Peyer's patch (tissue), 4 donors: ENCODE results near the gene TRHDE. TPM values are rescaled to one million over a fixed set of nuclear protein-coding genes. Genes with fewer than 3 reads are reported as not detected.

Experiments
- DNase-seq, 3 donors: peaks; one replicate each; pipeline ENCODE4 v3.0.0-alpha.2; 2017 to 2019
- H3K27ac ChIP-seq, 4 donors: fragments of 200-600 bp; sonication (generic); one replicate each; pipeline ENCODE4 v1.5.1; 2016 to 2019
- H3K27me3 ChIP-seq, 2 donors: fragments of 200-600 bp; sonication (generic); one replicate each; pipeline ENCODE4 v1.5.1; 2019
- H3K36me3 ChIP-seq, 3 donors: fragments of 200-600 bp; sonication (generic); one replicate each; pipeline ENCODE4 v1.5.1; 2016 to 2019
- H3K4me1 ChIP-seq, 4 donors: fragments of 200-600 bp; sonication (generic); one replicate each; pipeline ENCODE4 v1.5.1; 2016 to 2019
- H3K4me3 ChIP-seq, 4 donors: fragments of 200-600 bp; sonication (generic); 1 replicate in 3 of 4; 2 replicates in 1 of 4; pipeline ENCODE4 v1.5.1; 2016 to 2019; ENCODE audit warnings: mild to moderate bottlenecking in 1 of 4
- H3K9me3 ChIP-seq, 4 donors: fragments of 200-600 bp; sonication (generic); one replicate each; pipeline ENCODE4 v1.5.1; 2016 to 2019; ENCODE audit warnings: mild to moderate bottlenecking in 1 of 4
- POLR2A ChIP-seq, 2 donors: fragments of 450-650 bp; IDR thresholded peaks; one replicate each; pipeline ENCODE4 v1.5.1; 2017; ENCODE audit warnings: antibody characterized with exemption in 2 of 2, mild to moderate bottlenecking in 2 of 2, moderate library complexity in 2 of 2
- total RNA-seq, 4 donors: library from RNA; depleted of rRNA; stranded (reverse); fragments of >200 nt; gene quantifications; one replicate each; pipeline ENCODE4 v1.1.0, GENCODE V29; 2016
- TF ChIP-seq, protein P1 (sequence below), 6 experiments: fragments of 450-650 bp in 4 of 6; fragments of 200-600 bp in 2 of 6; sonication (generic) in 1 of 6; IDR thresholded peaks; one replicate each; pipeline ENCODE4 v1.5.1; 2017 to 2019; ENCODE audit warnings: antibody characterized with exemption in 6 of 6, mild to moderate bottlenecking in 3 of 6, moderate library complexity in 1 of 6

TRHDE gene
- total RNA-seq, 4 donors from 2014 or later = 3.3 to 23.8 (median 15.2) TPM

DNA sequence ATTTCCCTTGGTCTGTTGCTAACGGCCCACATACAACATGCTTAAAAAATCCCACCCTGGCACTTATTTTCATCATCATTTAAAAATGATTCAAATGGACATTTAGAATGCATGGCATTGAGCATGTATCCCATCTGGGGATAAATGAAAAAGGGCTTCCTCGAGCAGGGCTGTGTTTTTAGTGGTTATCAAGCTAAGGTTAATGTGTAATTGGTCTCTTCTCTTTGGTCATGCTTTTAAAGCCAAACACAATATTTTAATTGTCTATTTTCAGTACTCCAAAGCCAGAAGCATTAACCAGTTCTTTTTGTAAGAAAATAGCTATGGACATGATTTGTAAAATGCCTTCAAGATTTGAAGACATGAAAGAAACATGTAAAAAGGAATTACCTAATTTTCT is 1.9 kb upstream of the TRHDE start:
- H3K27me3 ChIP-seq = peaks cover 0 to 24% of the 10 kb centered on the region in 2 donors
- no peaks in the 10 kb centered on the region for H3K9me3 ChIP-seq
- no peak overlapping the region for H3K27ac ChIP-seq
- no peak for DNase-seq
- H3K36me3 ChIP-seq = no peaks in the 10 kb centered on the region
- peaks cover 0 to 21% (median 0%) of the 10 kb centered on the region in 4 donors for H3K4me1 ChIP-seq
- H3K4me3 ChIP-seq = no peak overlapping the region
- TF ChIP-seq, protein P1, sequence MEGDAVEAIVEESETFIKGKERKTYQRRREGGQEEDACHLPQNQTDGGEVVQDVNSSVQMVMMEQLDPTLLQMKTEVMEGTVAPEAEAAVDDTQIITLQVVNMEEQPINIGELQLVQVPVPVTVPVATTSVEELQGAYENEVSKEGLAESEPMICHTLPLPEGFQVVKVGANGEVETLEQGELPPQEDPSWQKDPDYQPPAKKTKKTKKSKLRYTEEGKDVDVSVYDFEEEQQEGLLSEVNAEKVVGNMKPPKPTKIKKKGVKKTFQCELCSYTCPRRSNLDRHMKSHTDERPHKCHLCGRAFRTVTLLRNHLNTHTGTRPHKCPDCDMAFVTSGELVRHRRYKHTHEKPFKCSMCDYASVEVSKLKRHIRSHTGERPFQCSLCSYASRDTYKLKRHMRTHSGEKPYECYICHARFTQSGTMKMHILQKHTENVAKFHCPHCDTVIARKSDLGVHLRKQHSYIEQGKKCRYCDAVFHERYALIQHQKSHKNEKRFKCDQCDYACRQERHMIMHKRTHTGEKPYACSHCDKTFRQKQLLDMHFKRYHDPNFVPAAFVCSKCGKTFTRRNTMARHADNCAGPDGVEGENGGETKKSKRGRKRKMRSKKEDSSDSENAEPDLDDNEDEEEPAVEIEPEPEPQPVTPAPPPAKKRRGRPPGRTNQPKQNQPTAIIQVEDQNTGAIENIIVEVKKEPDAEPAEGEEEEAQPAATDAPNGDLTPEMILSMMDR (IDR thresholded peaks at IDR 0.05) = no peak
- TF ChIP-seq POLR2A (IDR thresholded peaks at IDR 0.05) = no peak

DNA sequence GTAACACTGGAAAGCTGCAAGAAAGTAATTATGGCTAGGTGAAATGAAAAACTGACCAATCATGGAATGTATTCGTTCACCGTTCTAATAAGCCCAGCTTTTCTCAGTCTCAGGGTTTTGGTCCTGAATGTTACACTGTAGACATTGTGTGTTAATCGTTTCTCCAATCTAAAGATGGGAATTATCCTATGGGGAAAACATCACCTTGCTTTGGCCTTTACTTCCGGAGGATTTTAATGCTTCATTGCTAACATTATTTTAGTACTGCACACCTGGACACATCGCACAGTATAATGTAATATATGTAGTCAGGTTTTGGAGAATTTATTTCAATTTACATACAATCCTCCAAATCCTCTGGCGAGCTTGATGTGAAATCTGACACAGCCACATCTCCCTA is 1.2 kb upstream of the TRHDE start:
- Histone ChIP-seq H3K4me3 (peak overlapping the region in 2 of 4 donors; percentile 53 to 58), H3K4me1 (peaks cover 0 to 21% (median 0%) of the 10 kb centered on the region in 4 donors), H3K27me3 (peaks cover 0 to 24% of the 10 kb centered on the region in 2 donors), H3K9me3 (no peaks in the 10 kb centered on the region), H3K36me3 (no peaks in the 10 kb centered on the region), H3K27ac (no peak overlapping the region)
- no peak for DNase-seq
- TF ChIP-seq, protein P1 (IDR thresholded peaks at IDR 0.05) = no peak
- no peak for TF ChIP-seq POLR2A (IDR thresholded peaks at IDR 0.05)

DNA sequence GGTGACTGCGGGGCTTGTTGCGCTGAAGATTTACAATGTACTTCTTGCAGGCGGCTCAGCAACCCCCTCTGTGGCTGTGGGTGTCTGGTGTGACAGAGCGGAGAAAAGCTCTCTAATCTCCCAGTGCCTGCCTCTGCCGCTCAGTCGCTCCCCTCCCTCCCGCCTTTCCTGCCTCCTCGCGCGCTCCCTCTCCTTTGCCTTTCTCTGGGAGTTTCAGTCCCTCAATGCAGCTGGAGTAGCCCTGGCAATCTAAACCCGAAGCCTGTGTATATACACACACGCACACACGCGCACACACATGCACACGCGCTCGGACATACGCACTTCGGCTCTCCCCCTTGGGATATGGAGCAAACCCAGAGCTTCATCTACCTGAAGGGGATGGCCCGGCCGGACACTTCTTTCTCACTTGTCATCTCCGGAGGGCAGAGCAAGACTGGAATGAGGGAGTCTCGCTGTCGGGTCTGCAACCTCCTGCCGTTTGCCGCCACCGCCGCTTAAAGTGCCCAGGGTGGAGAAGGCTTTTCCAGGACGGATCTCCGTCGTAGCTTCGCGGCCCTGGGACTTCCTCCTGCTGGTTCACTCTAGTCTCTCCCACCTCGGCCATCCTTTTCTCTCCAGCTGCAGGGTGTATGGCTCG is 599 bp upstream of the TRHDE start:
- Histone ChIP-seq H3K36me3 (no peaks in the 10 kb centered on the region), H3K4me1 (peaks cover 0 to 21% (median 0%) of the 10 kb centered on the region in 4 donors), H3K27ac (peak overlapping the region in 2 of 4 donors; percentile 57 to 65), H3K4me3 (peak overlapping the region; percentile 30 to 58 (median 45)), H3K9me3 (no peaks in the 10 kb centered on the region), H3K27me3 (peaks cover 0 to 24% of the 10 kb centered on the region in 2 donors)
- DNase-seq = peak in 1 of 3 donors; percentile 48
- TF ChIP-seq, protein P1 (IDR thresholded peaks at IDR 0.05) = no peak
- no peak for TF ChIP-seq POLR2A (IDR thresholded peaks at IDR 0.05)

- Histone ChIP-seq H3K27ac (peak overlapping the region; percentile 36 to 65 (median 49)), H3K36me3 (no peaks in the 10 kb centered on the region), H3K9me3 (no peaks in the 10 kb centered on the region), H3K4me1 (peaks cover 0 to 21% (median 0%) of the 10 kb centered on the region in 4 donors), H3K4me3 (peak overlapping the region; percentile 30 to 58 (median 45)), H3K27me3 (peaks cover 0 to 24% of the 10 kb centered on the region in 2 donors)
- DNase-seq = peak in 1 of 3 donors; percentile 49
- TF ChIP-seq, protein P1 (IDR thresholded peaks at IDR 0.05) = no peak
- TF ChIP-seq POLR2A (IDR thresholded peaks at IDR 0.05) = no peak
Observed at GRCh38 chr12:72272731-72273498, 745 bp downstream of the TRHDE start.

DNA sequence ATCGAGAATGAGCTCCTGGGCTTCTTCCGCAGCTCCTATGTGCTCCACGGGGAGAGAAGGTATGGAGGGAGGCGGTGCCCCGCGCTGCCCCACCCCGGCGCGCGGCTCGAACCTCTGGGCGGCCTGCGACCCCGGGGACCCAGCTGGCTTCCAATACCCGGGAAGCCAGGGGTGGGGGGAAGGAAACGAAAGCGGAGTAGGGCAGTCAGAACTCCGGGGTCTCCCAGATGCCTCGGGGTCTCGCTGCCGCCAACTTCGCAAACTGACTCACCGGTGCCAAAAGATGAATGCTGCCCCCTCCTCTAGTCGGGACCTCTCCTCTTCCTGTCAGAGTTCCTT is 1.3 kb downstream of the TRHDE start:
- peak overlapping the region; percentile 30 to 58 (median 45) for H3K4me3 ChIP-seq
- peaks cover 0 to 24% of the 10 kb centered on the region in 2 donors for H3K27me3 ChIP-seq
- TF ChIP-seq, protein P1 (IDR thresholded peaks at IDR 0.05) = no peak
- TF ChIP-seq POLR2A (IDR thresholded peaks at IDR 0.05) = no peak
- H3K9me3 ChIP-seq = no peaks in the 10 kb centered on the region
- H3K27ac ChIP-seq = peak overlapping the region; percentile 36 to 65 (median 49)
- DNase-seq = peak in 1 of 3 donors; percentile 44
- H3K4me1 ChIP-seq = peaks cover 0 to 21% (median 0%) of the 10 kb centered on the region in 4 donors
- no peaks in the 10 kb centered on the region for H3K36me3 ChIP-seq
